ENCODE results near the gene C7.
"Not testable (repeated sequence)": the region's sequence is repeated elsewhere in the genome, so short reads cannot be mapped to it uniquely, and the experiment has no call there.

GRCh38 chr5:41022600-41022999 lies 113.3 kb downstream of the C7 start:
- TF ChIP-seq, protein P1, sequence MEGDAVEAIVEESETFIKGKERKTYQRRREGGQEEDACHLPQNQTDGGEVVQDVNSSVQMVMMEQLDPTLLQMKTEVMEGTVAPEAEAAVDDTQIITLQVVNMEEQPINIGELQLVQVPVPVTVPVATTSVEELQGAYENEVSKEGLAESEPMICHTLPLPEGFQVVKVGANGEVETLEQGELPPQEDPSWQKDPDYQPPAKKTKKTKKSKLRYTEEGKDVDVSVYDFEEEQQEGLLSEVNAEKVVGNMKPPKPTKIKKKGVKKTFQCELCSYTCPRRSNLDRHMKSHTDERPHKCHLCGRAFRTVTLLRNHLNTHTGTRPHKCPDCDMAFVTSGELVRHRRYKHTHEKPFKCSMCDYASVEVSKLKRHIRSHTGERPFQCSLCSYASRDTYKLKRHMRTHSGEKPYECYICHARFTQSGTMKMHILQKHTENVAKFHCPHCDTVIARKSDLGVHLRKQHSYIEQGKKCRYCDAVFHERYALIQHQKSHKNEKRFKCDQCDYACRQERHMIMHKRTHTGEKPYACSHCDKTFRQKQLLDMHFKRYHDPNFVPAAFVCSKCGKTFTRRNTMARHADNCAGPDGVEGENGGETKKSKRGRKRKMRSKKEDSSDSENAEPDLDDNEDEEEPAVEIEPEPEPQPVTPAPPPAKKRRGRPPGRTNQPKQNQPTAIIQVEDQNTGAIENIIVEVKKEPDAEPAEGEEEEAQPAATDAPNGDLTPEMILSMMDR (IDR thresholded peaks at IDR 0.05; ENCODE audit: insufficient read depth, low read length): not testable (repeated sequence)
- not testable (repeated sequence) for TF ChIP-seq GABPA (IDR thresholded peaks at IDR 0.05; ENCODE audit: low read depth)
